SH-SY5Y (cell line): Measurements from ENCODE around the gene OR52E6.

ENCODE experiments used
- GATA2 ChIP-seq: IDR thresholded peaks from 2 replicates; pipeline ENCODE4 v1.6.1; 2011; ENCODE audit warnings: mild to moderate bottlenecking, low read depth, low read length
- GATA3 ChIP-seq: IDR thresholded peaks from 2 replicates; pipeline ENCODE4 v1.6.1; 2011; ENCODE audit warnings: low read depth, mild to moderate bottlenecking, low read length, moderate library complexity

DNA sequence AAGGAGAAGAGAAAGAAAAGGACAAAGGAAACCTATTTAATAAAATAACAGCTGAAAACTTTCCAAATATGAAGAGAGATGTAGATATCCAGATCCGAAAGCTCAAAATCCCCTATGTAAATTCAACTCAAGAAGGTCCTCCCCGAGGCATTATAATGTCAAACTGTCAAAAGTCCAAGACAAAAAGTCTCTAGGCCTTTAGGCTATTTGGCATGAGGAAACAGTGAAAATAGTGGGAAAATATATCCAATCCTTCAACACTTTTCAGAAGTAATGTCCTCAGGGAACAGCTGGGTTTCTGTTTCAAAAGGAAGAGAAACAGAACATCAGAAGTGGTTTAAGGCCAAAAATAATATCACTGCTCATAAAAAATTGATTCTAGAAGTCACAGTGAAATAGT lies 36.9 kb upstream of the OR52E6 start:
- TF ChIP-seq GATA3 = no peak
- no peak for TF ChIP-seq GATA2
